K562 (cell line): ENCODE results near the gene EMID1. TPM values are rescaled to one million over a fixed set of nuclear protein-coding genes. Genes with fewer than 3 reads are reported as not detected.

Source experiments
- ATAC-seq: fragments of 200-7000 bp; cut with Tn5 transposase; 3 replicates; pipeline ENCODE4 v1.9.1; 2020; ENCODE audit warnings: moderate library complexity
- BruUV-seq: library from RNA; stranded (reverse); fragments of 400-500 nt; replicated peaks from 2 replicates; lab custom pipeline; 2021; lab: Mats Ljungman, UMichigan
- CTCF ChIA-PET: fragments of 300-600 bp; formaldehyde crosslinking; extraction: SDS; loops from one replicate; lab custom pipeline; 2021; ENCODE audit warnings: low intra/inter-chr PET ratio; lab: Yijun Ruan, JAX
- POLR2A ChIA-PET: fragments of 300-600, 350-650 bp; sonication (Branson Sonifier 250); formaldehyde crosslinking; extraction: SDS; loops from one replicate; lab custom pipeline; 2021; ENCODE audit warnings: antibody characterized with exemption, inconsistent platforms; lab: Yijun Ruan, JAX
- DNase-seq, 4 experiments: peaks; one replicate each; pipeline versions ENCODE4 v3.0.0 to v3.0.0-alpha.2; 2011 to 2018; ENCODE audit warnings: low spot score in 3 of 4, mixed read lengths in 3 of 4; ENCODE audit errors: extremely low read depth in 1 of 4
- FAIRE-seq: peaks from 2 replicates; lab custom pipeline; 2011; peaks lifted over from hg19 to GRCh38; lab: Jason Lieb, UNC
- H2AFZ ChIP-seq: 2 replicates; pipeline ENCODE4 v1.6.0; 2011; ENCODE audit warnings: low read depth, low read length, control low read depth, inconsistent platforms
- H3K27ac ChIP-seq: fragments of 200-600 bp; 3 replicates; pipeline ENCODE4 v1.8.0; 2011; ENCODE audit warnings: low read depth, mild to moderate bottlenecking, control low read depth, inconsistent platforms, low read length, moderate library complexity, mixed read lengths; ENCODE audit errors: extremely low read depth
- H3K27me3 ChIP-seq, 2 experiments: fragments of 300-600 bp in 1 of 2; 2 replicates in 1 of 2; 3 replicates in 1 of 2; pipeline versions ENCODE4 v1.6.0 to v1.8.0; 2011; ENCODE audit warnings: inconsistent platforms in 2 of 2, low read length in 2 of 2, mild to moderate bottlenecking in 1 of 2, mixed read lengths in 1 of 2, moderate library complexity in 1 of 2; ENCODE audit not compliant: control insufficient read depth in 2 of 2, insufficient read depth in 2 of 2
- H3K36me3 ChIP-seq: fragments of 300-600 bp; 3 replicates; pipeline ENCODE4 v1.8.0; 2011; ENCODE audit warnings: mild to moderate bottlenecking, low read length, inconsistent platforms; ENCODE audit not compliant: control insufficient read depth, insufficient read depth
- H3K4me1 ChIP-seq, 2 experiments: fragments of 200-600 bp in 1 of 2; replicated peaks in 1 of 2; 2 replicates in 1 of 2; 3 replicates in 1 of 2; pipeline versions ENCODE4 v1.5.1 to v1.8.0; 2011; ENCODE audit warnings: inconsistent platforms in 2 of 2, low read length in 2 of 2, mild to moderate bottlenecking in 1 of 2, mixed read lengths in 1 of 2, moderate library complexity in 1 of 2; ENCODE audit not compliant: control insufficient read depth in 2 of 2, insufficient read depth in 2 of 2
- H3K4me2 ChIP-seq: 2 replicates; pipeline ENCODE4 v1.6.1; 2011; ENCODE audit warnings: low read length, control low read depth, inconsistent platforms, mixed read lengths; ENCODE audit not compliant: insufficient read depth
- H3K4me3 ChIP-seq: fragments of 200-600 bp; sonication (generic), shearing (Covaris generic); 2 replicates; pipeline ENCODE4 v1.5.1; 2016; ENCODE audit warnings: control low read depth, inconsistent platforms
- H3K79me2 ChIP-seq: fragments of 200-600 bp; 3 replicates; pipeline ENCODE4 v1.8.0; 2011; ENCODE audit warnings: low read length, inconsistent platforms; ENCODE audit not compliant: control insufficient read depth, insufficient read depth
- H3K9ac ChIP-seq, 2 experiments: 2 replicates each; pipeline versions ENCODE4 v1.6.0 to v1.6.1; 2011; ENCODE audit warnings: low read depth in 2 of 2, low read length in 2 of 2, control low read depth in 1 of 2, inconsistent platforms in 1 of 2, mild to moderate bottlenecking in 1 of 2, mixed read lengths in 1 of 2; ENCODE audit not compliant: insufficient read depth in 1 of 2
- H3K9me1 ChIP-seq: one replicate; pipeline ENCODE4 v1.6.0; 2011; ENCODE audit warnings: inconsistent platforms, mild to moderate bottlenecking, low read length, moderate library complexity; ENCODE audit not compliant: control insufficient read depth, insufficient read depth
- H3K9me3 ChIP-seq: replicated peaks from 2 replicates; pipeline ENCODE4 v1.5.1; 2011; ENCODE audit warnings: low read depth, low read length, inconsistent platforms; ENCODE audit not compliant: control insufficient read depth, insufficient read depth
- H4K20me1 ChIP-seq: replicated peaks from 2 replicates; pipeline ENCODE4 v1.6.1; 2011; ENCODE audit warnings: low read length, inconsistent platforms, mixed read lengths; ENCODE audit not compliant: control insufficient read depth, insufficient read depth
- BRF1 ChIP-seq: IDR thresholded peaks from 3 replicates; pipeline ENCODE4 v1.6.1; 2011; ENCODE audit warnings: borderline replicate concordance, mild to moderate bottlenecking; ENCODE audit not compliant: insufficient read length; ENCODE audit errors: extremely low read depth
- DPF2 ChIP-seq: fragments of 450-650 bp; IDR thresholded peaks from 2 replicates; pipeline ENCODE4 v1.6.1; 2016
- JUNB ChIP-seq: fragments of 450-650 bp; formaldehyde crosslinking; conservative IDR thresholded peaks from 2 replicates; pipeline ENCODE4 v1.4.0; 2020; ENCODE audit warnings: mild to moderate bottlenecking
- MED1 ChIP-seq: sonication (generic); formaldehyde crosslinking; IDR thresholded peaks from 2 replicates; pipeline ENCODE4 v1.8.1; 2023; ENCODE audit warnings: missing genetic modification reagents, borderline replicate concordance
- NBN ChIP-seq: fragments of 450-650 bp; IDR thresholded peaks from 2 replicates; pipeline ENCODE4 v1.6.1; 2016; ENCODE audit warnings: low read depth, mild to moderate bottlenecking
- RAD21 ChIP-seq, 2 experiments: fragments of 250-450 bp in 1 of 2; fragments of 450-650 bp in 1 of 2; sonication (Bioruptor Pico) in 1 of 2; formaldehyde crosslinking in 1 of 2; IDR thresholded peaks in 1 of 2; conservative IDR thresholded peaks in 1 of 2; 2 replicates each; pipeline versions ENCODE4 v1.4.0 to v1.8.0; 2020 to 2022; ENCODE audit warnings: mild to moderate bottlenecking in 2 of 2, moderate library complexity in 1 of 2
- SRF ChIP-seq, 2 experiments: fragments of 250-450, 450-650 bp in 1 of 2; sonication (Bioruptor Pico) in 1 of 2; sonication (generic) in 1 of 2; formaldehyde crosslinking; IDR thresholded peaks; 2 replicates each; pipeline versions ENCODE4 v1.5.0 to v1.5.1; 2020 to 2022; ENCODE audit warnings: mild to moderate bottlenecking in 1 of 2, missing genetic modification reagents in 1 of 2
- ZKSCAN1 ChIP-seq: fragments of 150-350 bp; IDR thresholded peaks from 2 replicates; pipeline ENCODE4 v1.6.1; 2016; ENCODE audit warnings: low read depth, low read length
- ZNF77 ChIP-seq: fragments of 250-450 bp; sonication (Bioruptor Pico); IDR thresholded peaks from 2 replicates; pipeline ENCODE4 v1.5.0; 2020
- WGBS: fragments of 100-300 bp; shearing (Covaris generic); methylation state at CpG from one replicate; pipeline ENCODE4 v1.1.6; 2016; ENCODE audit warnings: low coverage, mixed read lengths; ENCODE audit not compliant: insufficient coverage; ENCODE audit errors: missing lambda C conversion rate; 5-methylcytosine and 5-hydroxymethylcytosine counted together
- in situ Hi-C: fragments of 300-500 bp; cut with MboI; formaldehyde crosslinking; loops from 4 replicates; pipeline ENCODE4 v1.15.0; 2018; ENCODE audit warnings: inconsistent platforms, mixed read lengths
- intact Hi-C: fragments of 100-400 bp; cut with micrococcal nuclease; formaldehyde crosslinking; loops from 2 replicates; pipeline ENCODE4 v1.14.2; 2022
- polyA plus RNA-seq, 8 experiments: library from polyadenylated mRNA; depleted of rRNA in 4 of 8; stranded (reverse) in 5 of 8; unstranded in 3 of 8; fragments of >200 nt; fragmentation: Nextera tagmentation in 2 of 8; fragmentation: Illumina TruSeq in 1 of 8; extraction: Ambion mirVana in 2 of 8; extraction: Trizol in 1 of 8; gene quantifications; 2 replicates each; pipeline versions ENCODE4 v1.2.1 to v1.2.3, GENCODE V29; 2011 to 2014; ENCODE audit warnings: inconsistent platforms in 1 of 8, missing spikeins in 1 of 8
- total RNA-seq, 7 experiments: library from RNA; depleted of rRNA in 6 of 7; stranded (reverse); fragments of >200 nt in 6 of 7; fragmentation: Illumina TruSeq in 2 of 7; extraction: Trizol in 2 of 7; gene quantifications; 2 replicates each; pipeline versions ENCODE4 v1.2.1 to v1.2.3, GENCODE V29; 2011 to 2021; ENCODE audit warnings: low replicate concordance in 1 of 7
- TF ChIP-seq, protein P1 (sequence below): sonication (generic); formaldehyde crosslinking; IDR thresholded peaks from 2 replicates; pipeline ENCODE4 v1.8.0; 2022; ENCODE audit warnings: missing genetic modification reagents, mild to moderate bottlenecking, borderline replicate concordance
- TF ChIP-seq, protein P2 (sequence below): fragments of 450-650 bp; formaldehyde crosslinking; IDR thresholded peaks from 2 replicates; pipeline ENCODE4 v1.4.0; 2022; ENCODE audit warnings: missing genetic modification characterization

EMID1 gene
- total and polyA plus RNA-seq, 9 of the 15 experiments (the other 6 are each of a cell fraction or from before 2014, with no cell fraction given), result 0.15 to 7.2 (median 2.7) TPM

DNA sequence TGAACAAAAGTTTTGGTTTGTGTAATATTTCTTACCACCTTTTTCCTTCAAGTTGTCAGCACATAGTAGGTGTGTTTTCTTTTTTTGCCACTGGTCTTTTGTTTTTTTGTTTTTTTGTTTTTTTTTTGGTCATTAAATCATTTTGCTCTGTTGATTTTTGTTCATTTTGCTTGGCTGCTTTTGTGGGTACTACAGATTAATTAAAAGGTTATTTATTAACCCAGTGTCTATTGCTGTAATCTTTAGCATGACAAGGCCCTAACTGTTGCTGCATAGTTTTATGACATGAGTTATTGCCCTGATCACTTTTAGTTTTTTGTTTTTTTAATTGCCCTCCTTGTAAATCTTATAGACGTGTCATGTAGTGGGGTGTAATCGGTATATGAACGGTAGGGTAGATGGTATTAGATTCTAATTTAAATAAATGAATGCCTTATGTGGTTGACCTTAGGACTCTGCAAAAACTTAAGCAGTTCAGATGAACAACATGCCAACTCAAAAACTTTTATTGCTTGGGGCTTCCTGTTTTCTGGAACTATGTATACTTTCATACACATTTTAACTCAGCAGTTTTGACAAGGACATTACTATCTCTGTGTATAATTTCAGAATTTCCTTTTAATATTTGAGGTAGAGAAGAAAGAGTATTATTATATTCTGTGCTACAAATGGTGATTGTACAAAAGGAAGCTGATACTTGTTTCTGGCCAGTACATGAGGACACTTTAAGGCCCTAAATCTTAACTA, 70.3 kb downstream of the EMID1 start:
- Histone ChIP-seq H3K4me2 (no peak overlapping the region), H3K79me2 (peaks cover 88% of the 10 kb centered on the region), H3K36me3 (peaks cover 96% of the 10 kb centered on the region), H2AFZ (no peak overlapping the region), H4K20me1 (peaks cover 29% of the 10 kb centered on the region), H3K27me3 (no peaks in the 10 kb centered on the region), H3K9me3 (no peaks in the 10 kb centered on the region), H3K9ac (no peak overlapping the region), H3K27ac (no peak overlapping the region), H3K4me1 (peaks cover 0 to 5% of the 10 kb centered on the region in 2 experiments; a peak in 1 of 5 replicates), H3K4me3 (no peak overlapping the region), H3K9me1 (peaks cover 3% of the 10 kb centered on the region)
- no peak for ATAC-seq
- POLR2A ChIA-PET, result interaction anchor here (0.6 to 1.8 kb wide), 3 partner anchors 8 to 1178 kb away, joined by 3 to 9 read pairs (median 4); partner anchors contain the start of genes EWSR1 and RHBDD3
- intact Hi-C loops (no loop called here), in situ Hi-C loops (no loop called here)
- CTCF ChIA-PET, result no interaction called here
- DNase-seq, result no peak
- BruUV-seq, result no TSS peak
- 96% methylated on average over 3 of the region's 3 CpGs for WGBS
- TF ChIP-seq BRF1 (no peak), ZKSCAN1 (peak; percentile 60; the same call in 1 of the 2 replicates)
- no peak for FAIRE-seq

DNA sequence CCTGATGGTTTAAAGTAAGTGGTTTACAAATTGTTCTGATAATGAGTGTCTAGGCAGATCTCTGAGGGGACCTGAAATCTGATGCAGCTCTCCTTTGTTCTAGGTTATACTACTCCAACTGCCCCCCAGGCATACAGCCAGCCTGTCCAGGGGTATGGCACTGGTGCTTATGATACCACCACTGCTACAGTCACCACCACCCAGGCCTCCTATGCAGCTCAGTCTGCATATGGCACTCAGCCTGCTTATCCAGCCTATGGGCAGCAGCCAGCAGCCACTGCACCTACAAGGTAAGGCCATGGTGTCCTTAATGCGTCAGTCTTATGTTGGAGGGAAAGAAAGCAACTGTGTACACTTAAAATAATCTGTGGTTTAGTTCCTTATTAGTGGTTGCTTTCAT, 72.2 kb downstream of the EMID1 start:
- Histone ChIP-seq H4K20me1 (peaks cover 20% of the 10 kb centered on the region), H3K27ac (no peak overlapping the region), H3K36me3 (peaks cover 94% of the 10 kb centered on the region), H3K4me3 (no peak overlapping the region), H3K4me1 (no peaks in the 10 kb centered on the region; a peak in 1 of 5 replicates), H3K9ac (no peak overlapping the region), H2AFZ (no peak overlapping the region), H3K4me2 (no peak overlapping the region), H3K27me3 (no peaks in the 10 kb centered on the region), H3K9me3 (no peaks in the 10 kb centered on the region), H3K79me2 (peaks cover 70% of the 10 kb centered on the region), H3K9me1 (no peaks in the 10 kb centered on the region)
- BruUV-seq, result no TSS peak
- DNase-seq (no peak), FAIRE-seq (no peak), ATAC-seq (no peak)
- ChIA-PET POLR2A (interaction anchor here (1.0 to 1.8 kb wide), 4 partner anchors 9 to 29 kb away, joined by 3 to 9 read pairs (median 5); partner anchors contain the start of genes EWSR1, GAS2L1 and RHBDD3), CTCF (no interaction called here)
- intact Hi-C loops, result no loop called here
- WGBS, result 100% methylated on average over 1 of the region's 1 CpG
- in situ Hi-C loops, result no loop called here
- TF ChIP-seq, protein P1, sequence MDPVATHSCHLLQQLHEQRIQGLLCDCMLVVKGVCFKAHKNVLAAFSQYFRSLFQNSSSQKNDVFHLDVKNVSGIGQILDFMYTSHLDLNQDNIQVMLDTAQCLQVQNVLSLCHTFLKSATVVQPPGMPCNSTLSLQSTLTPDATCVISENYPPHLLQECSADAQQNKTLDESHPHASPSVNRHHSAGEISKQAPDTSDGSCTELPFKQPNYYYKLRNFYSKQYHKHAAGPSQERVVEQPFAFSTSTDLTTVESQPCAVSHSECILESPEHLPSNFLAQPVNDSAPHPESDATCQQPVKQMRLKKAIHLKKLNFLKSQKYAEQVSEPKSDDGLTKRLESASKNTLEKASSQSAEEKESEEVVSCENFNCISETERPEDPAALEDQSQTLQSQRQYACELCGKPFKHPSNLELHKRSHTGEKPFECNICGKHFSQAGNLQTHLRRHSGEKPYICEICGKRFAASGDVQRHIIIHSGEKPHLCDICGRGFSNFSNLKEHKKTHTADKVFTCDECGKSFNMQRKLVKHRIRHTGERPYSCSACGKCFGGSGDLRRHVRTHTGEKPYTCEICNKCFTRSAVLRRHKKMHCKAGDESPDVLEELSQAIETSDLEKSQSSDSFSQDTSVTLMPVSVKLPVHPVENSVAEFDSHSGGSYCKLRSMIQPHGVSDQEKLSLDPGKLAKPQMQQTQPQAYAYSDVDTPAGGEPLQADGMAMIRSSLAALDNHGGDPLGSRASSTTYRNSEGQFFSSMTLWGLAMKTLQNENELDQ (CRISPR knock-in tag), result no peak
- TF ChIP-seq ZNF77, result no peak
- TF ChIP-seq NBN, result no peak
- no peak for TF ChIP-seq MED1 (CRISPR knock-in tag)
- TF ChIP-seq, protein P2, sequence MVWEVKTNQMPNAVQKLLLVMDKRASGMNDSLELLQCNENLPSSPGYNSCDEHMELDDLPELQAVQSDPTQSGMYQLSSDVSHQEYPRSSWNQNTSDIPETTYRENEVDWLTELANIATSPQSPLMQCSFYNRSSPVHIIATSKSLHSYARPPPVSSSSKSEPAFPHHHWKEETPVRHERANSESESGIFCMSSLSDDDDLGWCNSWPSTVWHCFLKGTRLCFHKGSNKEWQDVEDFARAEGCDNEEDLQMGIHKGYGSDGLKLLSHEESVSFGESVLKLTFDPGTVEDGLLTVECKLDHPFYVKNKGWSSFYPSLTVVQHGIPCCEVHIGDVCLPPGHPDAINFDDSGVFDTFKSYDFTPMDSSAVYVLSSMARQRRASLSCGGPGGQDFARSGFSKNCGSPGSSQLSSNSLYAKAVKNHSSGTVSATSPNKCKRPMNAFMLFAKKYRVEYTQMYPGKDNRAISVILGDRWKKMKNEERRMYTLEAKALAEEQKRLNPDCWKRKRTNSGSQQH (CRISPR knock-in tag), result no peak
- TF ChIP-seq JUNB (CRISPR knock-in tag), result no peak
- TF ChIP-seq SRF (CRISPR knock-in tag; IDR thresholded peaks at IDR 0.05), result no peak
- no peak for TF ChIP-seq RAD21 (CRISPR knock-in tag; conservative IDR thresholded peaks at IDR 0.05 in 1 of 2, IDR thresholded peaks at IDR 0.05 in 1 of 2)
- no peak for TF ChIP-seq DPF2
